K562 (cell line): ENCODE results near the gene GRK4. TPM values are rescaled to one million over a fixed set of nuclear protein-coding genes. Genes with fewer than 3 reads are reported as not detected.
A peak's percentile ranks its signal among the peaks of the same experiment; 100 is the strongest.

ENCODE experiments used
- ATAC-seq: fragments of 200-7000 bp; cut with Tn5 transposase; 3 replicates; pipeline ENCODE4 v1.9.1; 2020; ENCODE audit warnings: moderate library complexity
- BruUV-seq: library from RNA; stranded (reverse); fragments of 400-500 nt; replicated peaks from 2 replicates; lab custom pipeline; 2021; lab: Mats Ljungman, UMichigan
- CTCF ChIA-PET: fragments of 300-600 bp; formaldehyde crosslinking; extraction: SDS; loops from one replicate; lab custom pipeline; 2021; ENCODE audit warnings: low intra/inter-chr PET ratio; lab: Yijun Ruan, JAX
- POLR2A ChIA-PET: fragments of 300-600, 350-650 bp; sonication (Branson Sonifier 250); formaldehyde crosslinking; extraction: SDS; loops from one replicate; lab custom pipeline; 2021; ENCODE audit warnings: antibody characterized with exemption, inconsistent platforms; lab: Yijun Ruan, JAX
- DNase-seq, 4 experiments: peaks; one replicate each; pipeline versions ENCODE4 v3.0.0 to v3.0.0-alpha.2; 2011 to 2018; ENCODE audit warnings: low spot score in 3 of 4, mixed read lengths in 3 of 4; ENCODE audit errors: extremely low read depth in 1 of 4
- FAIRE-seq: peaks from 2 replicates; lab custom pipeline; 2011; peaks lifted over from hg19 to GRCh38; lab: Jason Lieb, UNC
- H2AFZ ChIP-seq: 2 replicates; pipeline ENCODE4 v1.6.0; 2011; ENCODE audit warnings: low read depth, low read length, control low read depth, inconsistent platforms
- H3K27ac ChIP-seq: fragments of 200-600 bp; 3 replicates; pipeline ENCODE4 v1.8.0; 2011; ENCODE audit warnings: low read depth, mild to moderate bottlenecking, control low read depth, inconsistent platforms, low read length, moderate library complexity, mixed read lengths; ENCODE audit errors: extremely low read depth
- H3K27me3 ChIP-seq, 2 experiments: fragments of 300-600 bp in 1 of 2; 2 replicates in 1 of 2; 3 replicates in 1 of 2; pipeline versions ENCODE4 v1.6.0 to v1.8.0; 2011; ENCODE audit warnings: inconsistent platforms in 2 of 2, low read length in 2 of 2, mild to moderate bottlenecking in 1 of 2, mixed read lengths in 1 of 2, moderate library complexity in 1 of 2; ENCODE audit not compliant: control insufficient read depth in 2 of 2, insufficient read depth in 2 of 2
- H3K36me3 ChIP-seq: fragments of 300-600 bp; 3 replicates; pipeline ENCODE4 v1.8.0; 2011; ENCODE audit warnings: mild to moderate bottlenecking, low read length, inconsistent platforms; ENCODE audit not compliant: control insufficient read depth, insufficient read depth
- H3K4me1 ChIP-seq, 2 experiments: fragments of 200-600 bp in 1 of 2; replicated peaks in 1 of 2; 2 replicates in 1 of 2; 3 replicates in 1 of 2; pipeline versions ENCODE4 v1.5.1 to v1.8.0; 2011; ENCODE audit warnings: inconsistent platforms in 2 of 2, low read length in 2 of 2, mild to moderate bottlenecking in 1 of 2, mixed read lengths in 1 of 2, moderate library complexity in 1 of 2; ENCODE audit not compliant: control insufficient read depth in 2 of 2, insufficient read depth in 2 of 2
- H3K4me2 ChIP-seq: 2 replicates; pipeline ENCODE4 v1.6.1; 2011; ENCODE audit warnings: low read length, control low read depth, inconsistent platforms, mixed read lengths; ENCODE audit not compliant: insufficient read depth
- H3K4me3 ChIP-seq: fragments of 200-600 bp; sonication (generic), shearing (Covaris generic); 2 replicates; pipeline ENCODE4 v1.5.1; 2016; ENCODE audit warnings: control low read depth, inconsistent platforms
- H3K79me2 ChIP-seq: fragments of 200-600 bp; 3 replicates; pipeline ENCODE4 v1.8.0; 2011; ENCODE audit warnings: low read length, inconsistent platforms; ENCODE audit not compliant: control insufficient read depth, insufficient read depth
- H3K9ac ChIP-seq, 2 experiments: 2 replicates each; pipeline versions ENCODE4 v1.6.0 to v1.6.1; 2011; ENCODE audit warnings: low read depth in 2 of 2, low read length in 2 of 2, control low read depth in 1 of 2, inconsistent platforms in 1 of 2, mild to moderate bottlenecking in 1 of 2, mixed read lengths in 1 of 2; ENCODE audit not compliant: insufficient read depth in 1 of 2
- H3K9me1 ChIP-seq: one replicate; pipeline ENCODE4 v1.6.0; 2011; ENCODE audit warnings: inconsistent platforms, mild to moderate bottlenecking, low read length, moderate library complexity; ENCODE audit not compliant: control insufficient read depth, insufficient read depth
- H3K9me3 ChIP-seq: replicated peaks from 2 replicates; pipeline ENCODE4 v1.5.1; 2011; ENCODE audit warnings: low read depth, low read length, inconsistent platforms; ENCODE audit not compliant: control insufficient read depth, insufficient read depth
- H4K20me1 ChIP-seq: replicated peaks from 2 replicates; pipeline ENCODE4 v1.6.1; 2011; ENCODE audit warnings: low read length, inconsistent platforms, mixed read lengths; ENCODE audit not compliant: control insufficient read depth, insufficient read depth
- ESRRA ChIP-seq: fragments of 450-650 bp; IDR thresholded peaks from 2 replicates; pipeline ENCODE4 v1.6.1; 2014; ENCODE audit warnings: low read depth, mild to moderate bottlenecking, moderate library complexity, borderline replicate concordance
- ESRRB ChIP-seq: fragments of 250-450 bp; sonication (Bioruptor Pico); IDR thresholded peaks from 2 replicates; pipeline ENCODE4 v1.5.0; 2020; ENCODE audit warnings: mild to moderate bottlenecking, moderate library complexity, borderline replicate concordance
- HDAC3 ChIP-seq: fragments of 450-650 bp; IDR thresholded peaks from 2 replicates; pipeline ENCODE4 v1.6.1; 2018; ENCODE audit warnings: borderline replicate concordance, mild to moderate bottlenecking, moderate library complexity; ENCODE audit not compliant: partially characterized antibody
- HOXB6 ChIP-seq: fragments of 250-450 bp; sonication (Bioruptor Pico); IDR thresholded peaks from 2 replicates; pipeline ENCODE4 v1.5.1; 2022; ENCODE audit warnings: mild to moderate bottlenecking, borderline replicate concordance
- KDM4B ChIP-seq, 2 experiments: fragments of 450-650 bp in 1 of 2; sonication (generic) in 1 of 2; IDR thresholded peaks; 2 replicates each; pipeline ENCODE4 v1.6.1; 2016 to 2017; ENCODE audit warnings: borderline replicate concordance in 2 of 2, antibody characterized with exemption in 1 of 2, low read depth in 1 of 2, mild to moderate bottlenecking in 1 of 2
- MGA ChIP-seq: fragments of 450-650 bp; IDR thresholded peaks from 2 replicates; pipeline ENCODE4 v1.6.1; 2016; ENCODE audit warnings: mild to moderate bottlenecking, moderate library complexity
- MITF ChIP-seq: IDR thresholded peaks from 2 replicates; pipeline ENCODE4 v1.6.1; 2014; ENCODE audit warnings: antibody characterized with exemption
- TGIF2 ChIP-seq: sonication (generic); formaldehyde crosslinking; IDR thresholded peaks from 2 replicates; pipeline ENCODE4 v1.8.1; 2022; ENCODE audit warnings: mild to moderate bottlenecking, missing genetic modification reagents, moderate library complexity
- WGBS: fragments of 100-300 bp; shearing (Covaris generic); methylation state at CpG from one replicate; pipeline ENCODE4 v1.1.6; 2016; ENCODE audit warnings: low coverage, mixed read lengths; ENCODE audit not compliant: insufficient coverage; ENCODE audit errors: missing lambda C conversion rate; 5-methylcytosine and 5-hydroxymethylcytosine counted together
- in situ Hi-C: fragments of 300-500 bp; cut with MboI; formaldehyde crosslinking; loops from 4 replicates; pipeline ENCODE4 v1.15.0; 2018; ENCODE audit warnings: inconsistent platforms, mixed read lengths
- intact Hi-C: fragments of 100-400 bp; cut with micrococcal nuclease; formaldehyde crosslinking; loops from 2 replicates; pipeline ENCODE4 v1.14.2; 2022
- polyA plus RNA-seq, 8 experiments: library from polyadenylated mRNA; depleted of rRNA in 4 of 8; stranded (reverse) in 5 of 8; unstranded in 3 of 8; fragments of >200 nt; fragmentation: Nextera tagmentation in 2 of 8; fragmentation: Illumina TruSeq in 1 of 8; extraction: Ambion mirVana in 2 of 8; extraction: Trizol in 1 of 8; gene quantifications; 2 replicates each; pipeline versions ENCODE4 v1.2.1 to v1.2.3, GENCODE V29; 2011 to 2014; ENCODE audit warnings: inconsistent platforms in 1 of 8, missing spikeins in 1 of 8
- total RNA-seq, 7 experiments: library from RNA; depleted of rRNA in 6 of 7; stranded (reverse); fragments of >200 nt in 6 of 7; fragmentation: Illumina TruSeq in 2 of 7; extraction: Trizol in 2 of 7; gene quantifications; 2 replicates each; pipeline versions ENCODE4 v1.2.1 to v1.2.3, GENCODE V29; 2011 to 2021; ENCODE audit warnings: low replicate concordance in 1 of 7

The GRK4 gene
- total and polyA plus RNA-seq, 9 of the 15 experiments (the other 6 are each of a cell fraction or from before 2014, with no cell fraction given): 1.1 to 4.8 (median 2.6) TPM

- peak; percentile 73 for FAIRE-seq
- peak overlapping the region; percentile 90 to 100 for H3K9ac ChIP-seq
- H3K9me3 ChIP-seq: no peaks in the 10 kb centered on the region
- WGBS: 9% methylated on average over 7 of the region's 38 CpGs
- H3K27me3 ChIP-seq: no peaks in the 10 kb centered on the region
- intact Hi-C loops: no loop called here
- peaks cover 20 to 24% of the 10 kb centered on the region in 2 experiments; a peak in 4 of 5 replicates for H3K4me1 ChIP-seq
- peak overlapping the region; percentile 93 for H2AFZ ChIP-seq
- peak overlapping the region; percentile 82 for H3K4me2 ChIP-seq
- peak overlapping the region; percentile 90 for H3K4me3 ChIP-seq
- ChIA-PET CTCF (no interaction called here), POLR2A (interaction anchor here (0.5 to 3.5 kb wide), 11 partner anchors 10 to 1096 kb away, joined by 3 to 30 read pairs (median 4); no protein-coding TSS in a partner anchor)
- no peaks in the 10 kb centered on the region for H3K9me1 ChIP-seq
- H3K79me2 ChIP-seq: peaks cover 43% of the 10 kb centered on the region
- peaks cover 11% of the 10 kb centered on the region for H4K20me1 ChIP-seq
- no TSS peak for BruUV-seq
- DNase-seq: peak in 3 of 4 experiments; percentile 33 to 49 (median 46)
- peak; percentile 53; the same call in 2 of the 3 replicates for ATAC-seq
- peaks cover 19% of the 10 kb centered on the region for H3K36me3 ChIP-seq
- peak overlapping the region; percentile 28; the same call in 1 of the 3 replicates for H3K27ac ChIP-seq
- in situ Hi-C loops: no loop called here
- TF ChIP-seq TGIF2: peak; percentile 31; the same call in 1 of the 2 replicates
- no peak for TF ChIP-seq HOXB6 (CRISPR knock-in tag)
- no peak for TF ChIP-seq ESRRB
- TF ChIP-seq HDAC3: no peak
- peak; percentile 44; the same call in 1 of the 2 replicates for TF ChIP-seq ESRRA
- 0 out of 4 replicates have a peak, but pooled peaks of 1 of the 2 experiments have one; percentile 3 for TF ChIP-seq KDM4B (IDR thresholded peaks at IDR 0.05; ENCODE audit: borderline replicate concordance in 2 of 2, low read depth in 1 of 2)
- peak; percentile 23; the same call in 1 of the 2 replicates for TF ChIP-seq MGA
- TF ChIP-seq MITF: no peak
Measured at GRCh38 chr4:2963966-2964471, 648 bp downstream of the GRK4 start.
